PC-9 (cell line): Measurements from ENCODE around the gene PLXDC2. TPM values are rescaled to one million over a fixed set of nuclear protein-coding genes. Genes with fewer than 3 reads are reported as not detected.

Experiments
- BruUV-seq: library from RNA; stranded (reverse); fragments of 400-500 nt; replicated peaks from 2 replicates; lab custom pipeline; 2021; lab: Mats Ljungman, UMichigan
- CTCF ChIA-PET: fragments of 300-600 bp; sonication (Branson Sonifier 250); formaldehyde crosslinking; loops from one replicate; lab custom pipeline; 2022; ENCODE audit warnings: antibody characterized with exemption; lab: Charles Lee
- POLR2A ChIA-PET: fragments of 300-600 bp; sonication (Branson Sonifier 250); formaldehyde crosslinking; loops from one replicate; lab custom pipeline; 2022; ENCODE audit warnings: antibody characterized with exemption; ENCODE audit not compliant: unreplicated experiment; lab: Charles Lee
- DNase-seq, 2 experiments: peaks; one replicate each; pipeline versions ENCODE4 v3.0.0 to v3.0.0-alpha.2; 2015 to 2022; ENCODE audit warnings: mixed read lengths in 1 of 2
- H2AFZ ChIP-seq: fragments of 200-600 bp; sonication (generic); 2 replicates; pipeline ENCODE4 v1.8.1; 2017; ENCODE audit warnings: antibody characterized with exemption
- H3F3A ChIP-seq: fragments of 200-600 bp; sonication (generic); 2 replicates; pipeline ENCODE4 v1.8.1; 2017; ENCODE audit warnings: antibody characterized with exemption, mild to moderate bottlenecking, low read depth; ENCODE audit not compliant: insufficient read depth
- H3K27ac ChIP-seq: fragments of 200-600 bp; sonication (generic); 2 replicates; pipeline ENCODE4 v1.6.1; 2016; ENCODE audit warnings: mixed run types
- H3K27me3 ChIP-seq: fragments of 200-600 bp; sonication (generic); 2 replicates; pipeline ENCODE4 v1.6.1; 2016; ENCODE audit warnings: low read depth, mixed run types; ENCODE audit not compliant: insufficient read depth
- H3K36me3 ChIP-seq: fragments of 200-600 bp; sonication (generic); 2 replicates; pipeline ENCODE4 v1.6.1; 2016; ENCODE audit warnings: low read depth, mixed run types
- H3K4me1 ChIP-seq: fragments of 200-600 bp; sonication (generic); replicated peaks from 2 replicates; pipeline ENCODE4 v1.6.1; 2016; ENCODE audit warnings: mixed run types; ENCODE audit not compliant: insufficient read depth
- H3K4me2 ChIP-seq: fragments of 200-600 bp; sonication (generic); 2 replicates; pipeline ENCODE4 v1.6.1; 2017; ENCODE audit warnings: mixed run types
- H3K4me3 ChIP-seq: fragments of 200-600 bp; sonication (generic); 2 replicates; pipeline ENCODE4 v1.6.1; 2016; ENCODE audit warnings: mixed run types
- H3K79me2 ChIP-seq: fragments of 200-600 bp; sonication (generic); 2 replicates; pipeline ENCODE4 v1.6.1; 2017; ENCODE audit warnings: low read depth, mixed run types
- H3K9me2 ChIP-seq: fragments of 200-600 bp; sonication (generic); 2 replicates; pipeline ENCODE4 v1.8.1; 2017; ENCODE audit warnings: mild to moderate bottlenecking; ENCODE audit not compliant: insufficient read depth
- H3K9me3 ChIP-seq: fragments of 200-600 bp; sonication (generic); 2 replicates; pipeline ENCODE4 v1.8.1; 2016; ENCODE audit warnings: low read depth; ENCODE audit not compliant: insufficient read depth
- H4K20me1 ChIP-seq: fragments of 200-600 bp; sonication (generic); 2 replicates; pipeline ENCODE4 v1.8.1; 2017; ENCODE audit not compliant: insufficient read depth
- EZH2 ChIP-seq: fragments of 200-600 bp; sonication (generic); IDR thresholded peaks from 2 replicates; pipeline ENCODE4 v1.8.0; 2017; ENCODE audit warnings: antibody characterized with exemption, low read depth
- intact Hi-C: fragments of 100-400 bp; cut with micrococcal nuclease; formaldehyde crosslinking; loops from one replicate; pipeline ENCODE4 v1.10.0; 2022; ENCODE audit not compliant: unreplicated experiment
- total RNA-seq: library from RNA; stranded (reverse); gene quantifications from 2 replicates; pipeline ENCODE4 v1.2.3, GENCODE V29; 2021
- TF ChIP-seq, protein P1 (sequence below): fragments of 200-600 bp; sonication (generic); conservative IDR thresholded peaks from 2 replicates; pipeline ENCODE4 v1.6.1; 2017; ENCODE audit warnings: mixed run types, antibody characterized with exemption, mild to moderate bottlenecking, moderate library complexity

PLXDC2 gene
- total RNA-seq, 1 experiment from 2014 or later, result not detected

DNA sequence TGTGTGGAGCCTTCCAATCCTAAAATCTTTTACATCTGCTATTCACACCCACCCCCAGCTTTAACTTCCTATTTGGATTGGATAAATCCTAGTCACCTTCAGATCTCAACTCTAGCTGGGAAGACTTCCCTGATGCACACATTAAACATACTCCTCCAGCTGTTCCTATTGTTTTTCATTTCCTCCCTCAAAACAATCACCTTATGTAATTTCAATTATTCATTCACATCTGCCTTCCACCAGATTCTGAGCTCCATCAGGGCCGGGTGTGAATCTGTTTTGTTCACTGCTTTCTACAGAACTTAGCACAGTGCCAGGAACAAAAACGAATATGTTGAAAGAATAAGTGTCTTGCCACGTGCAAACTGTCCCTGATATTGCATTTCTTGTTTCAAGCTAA lies 497.4 kb downstream of the PLXDC2 start:
- ChIA-PET CTCF (no interaction called here), POLR2A (no interaction called here)
- no peaks in the 10 kb centered on the region for H3F3A ChIP-seq
- H3K27me3 ChIP-seq, result no peaks in the 10 kb centered on the region
- H2AFZ ChIP-seq, result no peak overlapping the region
- H3K4me2 ChIP-seq, result no peak overlapping the region
- no peak overlapping the region for H3K4me3 ChIP-seq
- no peaks in the 10 kb centered on the region for H3K9me3 ChIP-seq
- H3K4me1 ChIP-seq, result no peaks in the 10 kb centered on the region
- H3K9me2 ChIP-seq, result no peaks in the 10 kb centered on the region
- DNase-seq, result no peak
- H3K27ac ChIP-seq, result no peak overlapping the region
- intact Hi-C loops, result no loop called here
- no peak for TF ChIP-seq EZH2
- TF ChIP-seq, protein P1, sequence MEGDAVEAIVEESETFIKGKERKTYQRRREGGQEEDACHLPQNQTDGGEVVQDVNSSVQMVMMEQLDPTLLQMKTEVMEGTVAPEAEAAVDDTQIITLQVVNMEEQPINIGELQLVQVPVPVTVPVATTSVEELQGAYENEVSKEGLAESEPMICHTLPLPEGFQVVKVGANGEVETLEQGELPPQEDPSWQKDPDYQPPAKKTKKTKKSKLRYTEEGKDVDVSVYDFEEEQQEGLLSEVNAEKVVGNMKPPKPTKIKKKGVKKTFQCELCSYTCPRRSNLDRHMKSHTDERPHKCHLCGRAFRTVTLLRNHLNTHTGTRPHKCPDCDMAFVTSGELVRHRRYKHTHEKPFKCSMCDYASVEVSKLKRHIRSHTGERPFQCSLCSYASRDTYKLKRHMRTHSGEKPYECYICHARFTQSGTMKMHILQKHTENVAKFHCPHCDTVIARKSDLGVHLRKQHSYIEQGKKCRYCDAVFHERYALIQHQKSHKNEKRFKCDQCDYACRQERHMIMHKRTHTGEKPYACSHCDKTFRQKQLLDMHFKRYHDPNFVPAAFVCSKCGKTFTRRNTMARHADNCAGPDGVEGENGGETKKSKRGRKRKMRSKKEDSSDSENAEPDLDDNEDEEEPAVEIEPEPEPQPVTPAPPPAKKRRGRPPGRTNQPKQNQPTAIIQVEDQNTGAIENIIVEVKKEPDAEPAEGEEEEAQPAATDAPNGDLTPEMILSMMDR, result no peak
- no TSS peak for BruUV-seq
- H4K20me1 ChIP-seq, result no peaks in the 10 kb centered on the region
- H3K36me3 ChIP-seq, result no peaks in the 10 kb centered on the region
- H3K79me2 ChIP-seq, result no peaks in the 10 kb centered on the region

DNA sequence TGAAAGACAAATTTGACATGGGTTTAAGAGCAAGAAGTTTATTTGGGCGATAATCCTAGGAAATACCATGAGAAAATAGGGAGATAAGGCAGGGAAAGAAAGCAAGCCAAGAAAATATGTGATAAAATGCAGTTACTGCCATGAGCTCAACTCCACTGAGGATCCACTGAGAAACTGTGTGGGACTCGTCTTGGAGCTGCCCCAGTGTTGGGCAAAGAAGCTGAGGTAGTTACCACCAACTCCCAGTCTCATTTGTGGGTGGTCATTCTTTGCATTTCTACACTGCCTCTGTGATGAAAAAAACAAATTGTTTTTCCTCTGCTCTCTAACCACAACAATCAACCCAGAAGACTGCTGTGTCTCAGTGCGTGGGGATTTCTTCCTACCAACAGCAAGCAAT lies 498.2 kb downstream of the PLXDC2 start:
- Histone ChIP-seq H3K4me2 (no peak overlapping the region), H3K27me3 (no peaks in the 10 kb centered on the region), H3K9me2 (no peaks in the 10 kb centered on the region), H3K9me3 (no peaks in the 10 kb centered on the region), H3F3A (no peaks in the 10 kb centered on the region), H3K4me3 (no peak overlapping the region), H3K4me1 (no peaks in the 10 kb centered on the region), H3K79me2 (no peaks in the 10 kb centered on the region), H4K20me1 (no peaks in the 10 kb centered on the region), H3K27ac (no peak overlapping the region), H2AFZ (no peak overlapping the region), H3K36me3 (no peaks in the 10 kb centered on the region)
- DNase-seq, result no peak
- no TSS peak for BruUV-seq
- TF ChIP-seq, protein P1, result no peak
- CTCF ChIA-PET, result no interaction called here
- POLR2A ChIA-PET, result no interaction called here
- intact Hi-C loops, result no loop called here

DNA sequence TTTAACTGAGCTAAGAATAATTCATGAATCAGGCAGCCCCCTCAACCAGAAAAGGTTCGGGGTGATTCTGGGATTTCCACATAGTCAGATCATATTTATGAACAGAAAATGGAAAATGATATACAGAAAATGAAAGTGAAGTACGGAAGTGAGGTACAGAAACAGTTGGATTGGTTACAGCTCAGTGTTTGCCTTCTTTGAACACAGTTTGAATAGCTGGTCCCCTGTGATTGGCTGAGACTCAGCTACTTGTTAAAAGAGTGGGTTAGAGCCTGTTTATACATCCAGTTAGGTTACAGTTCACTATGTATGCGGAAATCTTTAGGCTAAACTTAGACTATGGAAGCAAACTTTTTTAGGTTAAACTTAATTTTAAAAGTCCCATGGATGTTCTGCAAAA lies 511.7 kb downstream of the PLXDC2 start:
- CTCF ChIA-PET, result no interaction called here

More for the DNA sequence above, 511.7 kb downstream of the PLXDC2 start:
- no peaks in the 10 kb centered on the region for H3K27me3 ChIP-seq
- no peak overlapping the region for H2AFZ ChIP-seq
- DNase-seq, result no peak
- no peaks in the 10 kb centered on the region for H3K9me2 ChIP-seq
- H3F3A ChIP-seq, result no peaks in the 10 kb centered on the region
- no peaks in the 10 kb centered on the region for H3K4me1 ChIP-seq
- no peak overlapping the region for H3K4me2 ChIP-seq
- POLR2A ChIA-PET, result no interaction called here
- H3K4me3 ChIP-seq, result no peak overlapping the region
- H3K9me3 ChIP-seq, result no peaks in the 10 kb centered on the region; the same call in 1 of the 2 replicates
- no peaks in the 10 kb centered on the region for H4K20me1 ChIP-seq
- H3K27ac ChIP-seq, result no peak overlapping the region
- no TSS peak for BruUV-seq
- no peaks in the 10 kb centered on the region for H3K79me2 ChIP-seq
- H3K36me3 ChIP-seq, result no peaks in the 10 kb centered on the region
- intact Hi-C loops, result no loop called here
- no peak for TF ChIP-seq EZH2
- TF ChIP-seq, protein P1, result no peak
